ENCODE measurements around the gene COMMD7. TPM values are rescaled to one million over a fixed set of nuclear protein-coding genes. Genes with fewer than 3 reads are reported as not detected.

Gene COMMD7
- total RNA-seq, 1 donor = 49.3 TPM

DNA sequence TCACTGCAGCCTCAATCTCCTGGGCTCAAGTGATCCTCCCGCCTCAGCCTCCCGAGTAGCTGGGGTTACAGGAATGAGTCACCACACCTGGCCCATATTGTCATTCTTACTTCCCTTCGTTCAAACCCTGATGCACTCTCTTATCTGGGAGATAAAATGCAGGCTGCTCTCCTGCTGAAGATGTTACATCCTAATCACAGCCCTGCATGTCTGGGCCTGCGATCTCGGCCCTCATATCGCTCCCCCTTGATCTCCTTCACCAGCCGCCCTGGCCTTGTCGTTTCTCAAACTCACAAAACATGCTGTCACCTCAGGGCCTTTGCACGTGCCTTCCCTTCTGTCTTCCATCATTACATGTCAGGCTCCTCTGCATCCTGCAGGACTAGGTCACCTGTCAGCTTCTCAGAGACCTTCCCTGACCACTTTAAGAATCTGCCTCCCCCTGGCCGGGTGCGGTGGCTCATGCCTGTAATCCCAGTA lies 60.7 kb downstream of the COMMD7 start:
- no peak for TF ChIP-seq CTCF (IDR thresholded peaks at IDR 0.05; ENCODE audit: insufficient read depth, low read length)
- DNase-seq (ENCODE audit: low read depth) = no peak
- no peak overlapping the region for H3K4me3 ChIP-seq (ENCODE audit: low read depth, low read length)

DNA sequence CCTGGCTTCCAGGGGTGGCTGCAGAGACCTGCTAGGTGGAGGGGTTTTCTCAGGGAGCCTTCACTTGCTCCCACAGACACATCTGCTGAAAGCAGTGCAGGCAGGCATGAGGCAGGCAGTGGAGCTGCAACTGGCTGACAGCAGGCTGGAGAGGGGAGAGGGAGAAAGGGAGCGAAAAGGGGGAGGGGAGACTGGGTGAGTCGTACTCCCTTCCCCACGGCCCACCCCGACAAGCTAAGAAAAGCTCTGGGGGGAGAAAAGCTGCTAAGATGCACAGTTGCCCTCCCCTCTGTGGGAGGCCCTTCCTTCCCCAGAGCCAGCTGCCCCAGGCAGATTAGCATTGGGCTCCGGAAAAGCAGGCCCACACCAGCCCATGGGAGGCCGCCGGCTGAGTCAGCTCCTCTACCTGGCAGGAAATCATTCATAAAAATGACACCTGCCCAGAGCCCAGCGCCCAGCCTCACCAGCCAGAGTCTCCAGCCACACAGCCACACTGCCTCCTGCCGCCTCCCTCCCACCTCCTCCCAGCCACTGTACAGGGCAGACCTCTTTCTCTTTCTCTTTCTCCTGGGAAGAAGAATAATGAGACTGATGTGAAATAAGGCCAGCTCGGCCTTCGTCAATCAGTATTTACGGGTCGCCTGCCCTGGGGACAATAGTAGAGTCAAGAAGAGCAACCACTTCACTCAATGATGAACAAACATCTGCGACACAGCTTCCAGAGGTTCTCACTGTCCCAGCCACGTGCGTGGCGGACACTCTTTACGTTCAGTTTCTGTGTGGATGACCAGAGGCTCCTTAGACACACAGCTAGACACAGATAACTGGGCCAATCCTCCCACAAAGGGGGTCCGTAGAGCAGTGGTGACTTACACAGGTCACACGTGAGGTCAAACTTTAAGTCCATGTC lies 61.8 kb downstream of the COMMD7 start:
- no peak for DNase-seq (ENCODE audit: low read depth)
- no peak overlapping the region for H3K4me3 ChIP-seq (ENCODE audit: low read depth, low read length)
- TF ChIP-seq CTCF (IDR thresholded peaks at IDR 0.05; ENCODE audit: insufficient read depth, low read length) = no peak

GRCh38 chr20:32680544-32681174 lies 62.6 kb downstream of the COMMD7 start:
- TF ChIP-seq CTCF (IDR thresholded peaks at IDR 0.05; ENCODE audit: insufficient read depth, low read length) = no peak
- no peak overlapping the region for H3K4me3 ChIP-seq (ENCODE audit: low read depth, low read length)
- no peak for DNase-seq (ENCODE audit: low read depth)

GRCh38 chr20:32678948-32679347 lies 64.3 kb downstream of the COMMD7 start:
- peak; percentile 22 for DNase-seq (ENCODE audit: low read depth)
- no peak for TF ChIP-seq CTCF (IDR thresholded peaks at IDR 0.05; ENCODE audit: insufficient read depth, low read length)
- H3K4me3 ChIP-seq (ENCODE audit: low read depth, low read length) = no peak overlapping the region

DNA sequence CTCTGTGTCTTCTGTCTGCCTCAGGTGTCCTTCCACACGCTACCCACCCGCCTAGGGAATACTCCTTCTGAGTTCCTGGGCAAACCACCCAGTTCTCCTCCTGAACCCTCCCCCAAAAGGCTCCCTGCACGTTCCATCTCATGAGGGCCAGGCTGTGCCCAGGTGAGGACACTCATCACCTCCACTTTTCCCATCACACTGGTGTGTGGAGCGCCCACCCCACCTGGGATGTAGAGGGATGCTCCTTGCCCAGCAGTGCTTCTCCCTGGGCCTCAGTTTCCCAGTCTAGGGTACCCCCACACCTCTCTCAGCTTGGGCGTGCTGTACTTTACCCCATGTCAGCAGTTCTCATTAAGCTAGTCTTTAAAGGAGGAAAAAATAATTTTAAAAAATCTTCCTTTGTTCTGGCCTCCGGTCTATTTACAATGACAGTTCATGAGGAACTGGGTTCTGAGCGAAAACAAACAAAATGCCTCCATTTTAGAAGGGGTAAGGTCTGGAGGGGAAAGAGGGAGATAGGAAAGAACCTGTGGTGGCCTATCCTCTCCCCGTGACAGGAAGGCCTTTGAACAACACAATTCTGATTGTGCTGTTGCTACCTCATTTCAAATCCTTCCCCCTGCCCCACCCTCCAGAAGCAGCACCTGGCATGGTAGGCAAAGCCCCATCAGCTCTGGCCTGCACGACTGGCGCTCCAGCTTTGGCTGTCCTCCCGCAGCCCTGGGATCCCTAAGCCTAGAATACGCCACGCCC lies 67.9 kb downstream of the COMMD7 start:
- no peak for TF ChIP-seq CTCF (IDR thresholded peaks at IDR 0.05; ENCODE audit: insufficient read depth, low read length)
- H3K4me3 ChIP-seq (ENCODE audit: low read depth, low read length) = no peak overlapping the region
- no peak for DNase-seq (ENCODE audit: low read depth)

- no peak overlapping the region for H3K4me3 ChIP-seq (ENCODE audit: low read depth, low read length)
- peak; percentile 65 for DNase-seq (ENCODE audit: low read depth)
- peak; percentile 84 for TF ChIP-seq CTCF (IDR thresholded peaks at IDR 0.05; ENCODE audit: insufficient read depth, low read length)
Measured at GRCh38 chr20:32674362-32674789, 68.9 kb downstream of the COMMD7 start.
